EH (cell line): ENCODE results near the gene DIP2C.
"Not testable (repeated sequence)": the region's sequence is repeated elsewhere in the genome, so short reads cannot be mapped to it uniquely, and the experiment has no call there.

Experiments used
- DNase-seq: peaks from one replicate; pipeline ENCODE4 v3.0.0-alpha.2; 2015; ENCODE audit warnings: low read depth

Gene DIP2C

DNA sequence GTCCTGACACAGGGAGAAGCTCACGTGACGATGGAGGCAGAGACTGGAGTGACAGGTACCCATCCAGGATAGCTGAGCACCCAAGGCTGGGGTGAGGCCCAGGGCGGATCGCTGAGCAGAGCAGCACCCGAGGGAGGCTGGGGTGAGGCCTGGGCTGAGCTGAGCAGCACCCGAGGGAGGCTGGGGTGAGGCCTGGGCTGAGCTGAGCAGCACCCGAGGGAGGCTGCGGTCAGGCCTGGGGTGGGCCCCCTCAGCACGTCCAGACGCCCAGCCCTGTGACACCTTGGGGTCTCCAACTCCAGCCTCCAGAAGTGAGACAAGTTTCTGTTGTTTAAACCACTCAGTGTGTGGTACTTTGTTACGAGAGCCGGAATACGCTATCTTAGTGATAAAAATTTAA, 318.0 kb downstream of the DIP2C start:
- DNase-seq = no peak

GRCh38 chr10:370449-370825, 319.0 kb downstream of the DIP2C start:
- DNase-seq = peak; percentile 12

DNA sequence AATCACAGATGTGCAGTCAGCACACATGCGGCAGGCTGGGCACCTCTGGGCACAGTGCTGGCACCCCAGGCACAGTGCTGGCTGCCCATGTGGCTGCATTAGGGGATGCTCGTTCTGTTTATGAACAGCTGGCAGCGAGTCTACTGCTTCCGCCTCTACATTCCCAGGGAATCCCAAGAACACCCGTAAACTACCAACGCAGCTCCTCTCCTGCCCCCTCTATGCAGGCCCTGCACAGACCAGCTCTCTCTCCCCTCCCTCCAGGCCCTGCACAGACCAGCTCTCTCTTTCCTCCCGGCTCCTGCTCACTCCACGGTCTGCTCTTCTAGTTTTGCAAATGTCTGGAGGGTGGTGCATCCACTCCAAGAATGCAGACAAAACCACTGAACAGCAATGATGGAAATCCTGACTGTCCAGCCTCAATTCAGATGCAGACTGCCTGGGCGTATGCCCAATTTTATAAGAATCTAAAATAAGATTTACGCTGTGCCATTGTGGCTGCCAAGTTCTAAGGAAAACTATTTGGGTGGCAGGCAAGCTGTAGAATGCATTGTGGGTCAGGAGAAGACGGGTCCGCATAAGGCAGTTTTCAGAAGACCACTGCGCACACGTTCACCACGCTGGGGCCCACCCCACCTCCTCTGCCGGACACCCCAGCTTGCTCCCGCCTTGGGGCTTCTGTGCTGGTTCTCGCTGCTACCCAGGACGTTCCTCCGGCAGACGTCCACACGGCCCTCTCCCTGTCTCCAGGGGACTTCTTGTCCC, 319.6 kb downstream of the DIP2C start:
- peak; percentile 77 for DNase-seq

GRCh38 chr10:369221-369683, 320.2 kb downstream of the DIP2C start:
- no peak for DNase-seq

DNA sequence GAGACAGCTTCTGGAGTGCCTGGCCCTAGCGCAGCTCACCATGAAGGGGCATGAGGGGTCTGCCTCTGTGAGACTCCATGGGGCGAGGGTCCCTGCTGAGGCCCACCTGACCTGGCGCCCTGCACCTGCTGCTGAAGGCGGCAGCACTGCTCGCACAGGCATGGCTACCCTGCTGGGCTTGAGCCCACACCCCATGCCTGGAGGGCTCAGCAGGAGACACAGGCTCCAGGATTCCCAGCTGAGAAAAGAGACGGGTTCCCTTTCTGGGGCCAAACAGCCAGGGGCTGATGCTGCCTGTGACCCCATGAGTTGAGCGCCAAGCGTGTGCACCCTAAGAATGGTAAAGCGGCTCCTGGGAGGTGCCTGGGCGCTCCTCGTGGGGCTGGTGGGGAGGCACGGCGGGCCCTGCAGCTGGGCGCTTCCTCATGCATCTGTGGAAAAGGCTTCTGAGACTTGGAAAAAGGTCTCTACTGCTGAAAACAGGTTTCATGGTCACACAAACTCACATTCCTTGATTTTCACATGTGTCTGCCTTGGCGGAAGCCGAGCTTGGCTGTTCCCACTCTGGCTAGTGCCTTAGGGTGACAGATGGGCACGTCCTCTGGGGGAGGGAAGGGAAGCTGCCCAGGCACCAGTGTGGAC, 320.8 kb downstream of the DIP2C start:
- no peak for DNase-seq

GRCh38 chr10:368107-368506, 321.4 kb downstream of the DIP2C start:
- DNase-seq = not testable (repeated sequence)

DNA sequence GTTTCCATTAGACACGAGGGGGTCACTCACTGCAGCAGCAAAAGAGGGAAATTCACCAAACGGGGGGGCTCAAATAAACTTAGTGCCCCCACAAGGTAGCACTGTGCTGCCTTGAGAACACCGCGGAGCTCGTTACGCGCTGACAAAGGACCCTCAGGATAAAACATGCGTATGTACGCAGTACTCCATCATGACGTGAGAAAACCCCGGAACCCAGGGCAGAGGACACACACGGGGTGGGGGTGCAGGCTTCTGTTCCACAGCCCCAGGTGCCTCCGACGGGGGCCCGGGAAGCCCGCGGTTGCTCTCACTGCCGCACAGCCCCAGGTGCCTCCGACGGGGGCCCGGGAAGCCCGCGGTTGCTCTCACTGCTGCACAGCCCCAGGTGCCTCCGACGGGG, 321.8 kb downstream of the DIP2C start:
- no peak for DNase-seq

- DNase-seq = no peak
These were observed 323.3 kb downstream of the DIP2C start for GRCh38 chr10:366186-366585.

DNA sequence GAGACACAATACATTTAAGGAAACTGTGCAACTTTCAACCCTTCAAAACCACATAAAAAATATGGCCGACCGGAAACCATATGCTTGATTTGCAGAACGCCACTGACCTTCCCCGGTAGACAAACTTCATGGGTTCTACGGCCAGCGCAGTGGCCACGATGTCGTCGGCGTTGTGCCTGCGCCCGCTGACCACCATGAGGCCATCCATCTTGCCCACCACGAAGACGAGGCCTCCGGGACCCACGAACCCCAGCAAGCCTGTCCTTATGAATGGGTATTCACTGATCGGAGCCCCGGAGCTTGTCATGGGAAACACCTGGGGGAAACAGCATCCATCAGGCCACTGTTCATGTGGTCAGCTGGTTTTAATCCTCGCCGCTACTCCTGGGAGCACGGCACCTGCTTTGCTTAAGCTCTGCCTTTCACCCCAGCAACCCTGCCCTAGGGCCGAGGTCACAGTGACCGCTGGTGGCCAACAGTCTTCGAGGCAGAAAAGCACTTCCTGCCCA, 325.1 kb downstream of the DIP2C start:
- no peak for DNase-seq

GRCh38 chr10:363152-363551, 326.3 kb downstream of the DIP2C start:
- no peak for DNase-seq

GRCh38 chr10:361203-362081, 328.0 kb downstream of the DIP2C start:
- DNase-seq = no peak

- DNase-seq = no peak
These were observed 328.8 kb downstream of the DIP2C start for GRCh38 chr10:360653-361052.

- DNase-seq = no peak
These were observed 329.7 kb downstream of the DIP2C start for GRCh38 chr10:359762-360161.

GRCh38 chr10:359093-359492, 330.4 kb downstream of the DIP2C start:
- no peak for DNase-seq

- DNase-seq = no peak
These were observed 332.1 kb downstream of the DIP2C start for GRCh38 chr10:357201-357950.

DNA sequence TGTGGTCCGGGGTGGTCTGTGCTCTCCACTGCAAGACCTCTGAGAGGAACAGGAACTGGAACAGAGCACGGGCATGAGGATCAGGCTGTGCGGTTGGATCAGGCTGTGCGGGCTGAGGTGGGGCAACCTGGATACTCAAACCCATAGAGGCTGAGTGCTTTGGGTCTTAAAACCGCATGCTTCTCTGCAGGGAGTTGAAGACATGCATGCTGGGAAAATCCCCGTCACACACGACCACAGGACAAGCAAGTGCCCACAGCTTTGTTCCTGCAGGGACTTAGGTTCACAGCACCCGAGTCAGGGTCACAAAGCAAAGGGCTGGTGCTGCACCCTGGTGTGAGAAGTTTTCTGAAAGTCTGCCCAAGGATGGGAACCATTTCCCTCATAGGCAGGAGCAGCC, 333.0 kb downstream of the DIP2C start:
- no peak for DNase-seq

GRCh38 chr10:354901-355617, 334.4 kb downstream of the DIP2C start:
- DNase-seq = no peak

DNA sequence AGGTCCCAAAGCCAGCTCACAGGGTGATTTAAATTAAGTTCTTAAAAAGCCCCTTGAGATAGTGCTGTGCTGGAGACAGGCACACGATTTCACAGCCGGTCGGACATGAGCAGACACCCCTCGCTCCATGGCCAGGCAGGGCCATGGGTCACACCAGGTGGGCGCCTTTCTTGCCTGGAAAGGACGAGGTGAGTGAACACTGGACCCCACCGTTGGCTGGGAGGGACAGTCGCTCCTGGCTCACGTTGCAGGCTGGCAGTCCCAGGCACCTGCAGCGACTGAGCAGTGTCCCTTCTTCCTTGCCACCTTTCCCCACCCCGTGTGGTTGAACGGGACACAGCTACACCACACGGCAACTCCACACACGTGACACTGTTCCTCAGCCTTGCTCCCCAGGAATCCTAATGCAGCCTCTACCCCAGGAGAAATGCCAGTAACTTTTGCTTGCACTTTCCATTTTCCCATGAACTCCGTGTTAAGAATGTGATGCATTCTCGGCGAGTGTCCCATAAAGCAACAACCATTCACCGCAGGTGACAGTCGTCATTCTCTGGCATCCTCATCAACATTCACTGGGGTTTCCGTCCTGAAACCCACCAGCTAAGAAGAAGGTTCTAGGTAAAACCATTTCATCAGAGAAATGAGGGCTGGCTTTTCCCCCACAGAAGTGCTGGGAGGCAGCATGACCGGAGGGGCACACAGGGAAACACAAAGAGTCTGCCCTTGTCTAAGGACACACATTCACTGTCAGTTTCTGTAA, 336.8 kb downstream of the DIP2C start:
- DNase-seq = no peak

GRCh38 chr10:351770-352334, 337.6 kb downstream of the DIP2C start:
- DNase-seq = no peak

GRCh38 chr10:350981-351501, 338.4 kb downstream of the DIP2C start:
- no peak for DNase-seq
